Stimulated activated CD8-positive, alpha-beta memory T cell treated with anti-CD3 and anti-CD28 coated beads, Interleukin-12 subunit alpha, Interleukin-12 subunit beta, amount 100 ng/mL, for 24 hours (primary cell): ENCODE measurements around the gene VPS72.
A peak's percentile ranks its signal among the peaks of the same experiment; 100 is the strongest.
"Not testable (repeated sequence)": the region's sequence is repeated elsewhere in the genome, so short reads cannot be mapped to it uniquely, and the experiment has no call there.

Experiments
- DNase-seq: peaks from one replicate; pipeline ENCODE4 v3.0.0-alpha.2; 2020; ENCODE audit errors: extremely low read depth

Gene VPS72

DNA sequence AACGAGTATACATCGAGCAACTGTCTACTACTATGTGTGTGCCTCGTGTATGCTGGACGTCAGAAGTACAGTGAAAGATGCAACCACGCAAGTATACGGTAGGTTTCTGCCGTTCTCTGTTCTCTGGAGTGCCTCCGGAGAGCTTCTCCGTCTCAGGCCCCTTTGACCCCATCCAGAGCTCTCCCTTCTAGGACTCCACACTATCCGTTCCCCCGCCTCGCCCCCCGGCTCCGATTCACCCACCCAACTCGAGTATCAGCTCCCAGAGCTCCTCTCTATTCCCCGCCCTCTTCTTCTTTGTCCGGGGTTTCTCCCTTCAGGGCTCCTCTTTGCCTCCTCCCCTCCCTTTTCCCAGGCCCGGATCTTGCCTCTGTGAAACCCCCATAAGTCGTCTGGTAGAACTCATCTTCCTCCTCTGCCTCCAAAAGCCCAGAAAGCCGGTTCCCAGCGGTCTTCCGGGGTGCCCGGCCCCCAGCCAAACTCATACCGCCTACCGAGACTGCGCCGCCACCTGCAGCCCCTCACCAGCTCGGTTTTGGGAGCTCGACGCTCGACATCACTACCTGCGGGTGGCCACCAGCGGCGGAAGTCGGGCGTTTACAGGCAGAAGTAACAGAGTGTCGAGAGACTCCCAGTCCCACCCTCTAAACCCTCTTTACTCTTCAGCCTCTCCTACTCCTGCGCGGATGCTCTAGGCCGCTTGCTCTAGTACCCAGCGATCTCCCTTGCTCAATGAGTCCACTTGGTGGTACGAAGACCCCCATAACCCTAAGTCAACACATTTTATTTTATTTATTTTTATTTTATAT, at the start of gene VPS72:
Gene VPS72, minus strand, starts transcription at position 561 of the 809 bp plus-strand sequence. Its CDS starts 76 bp downstream, at position 485.
- DNase-seq: peak; percentile 60

- DNase-seq: no peak
Observed at GRCh38 chr1:151238467-151238739, 48.4 kb upstream of the VPS72 start.

- DNase-seq: no peak
Observed at GRCh38 chr1:151237678-151238466, 47.9 kb upstream of the VPS72 start.

DNA sequence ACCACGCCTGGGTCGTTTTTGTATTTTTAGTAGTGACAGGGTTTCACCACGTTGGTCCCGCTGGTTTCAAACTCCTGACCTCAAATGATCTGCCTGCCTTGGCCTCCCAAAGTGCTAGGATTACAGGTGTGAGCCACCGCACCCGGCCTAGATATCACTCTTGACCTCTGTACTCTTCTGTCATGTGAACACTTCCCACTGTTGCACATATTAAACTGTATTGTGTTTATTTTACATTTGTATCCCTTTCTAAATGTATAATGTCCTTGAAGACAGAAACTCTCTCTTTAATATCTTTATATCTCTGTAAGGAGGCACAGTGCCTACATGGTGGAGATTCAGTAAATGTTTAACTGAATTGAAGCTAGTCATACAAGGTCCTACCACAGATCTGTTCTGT, 45.2 kb upstream of the VPS72 start:
- DNase-seq: no peak

GRCh38 chr1:151222130-151222529, 32.1 kb upstream of the VPS72 start:
- DNase-seq: no peak

- DNase-seq: no peak
Observed at GRCh38 chr1:151221616-151222015, 31.6 kb upstream of the VPS72 start.

GRCh38 chr1:151213560-151213959, 23.6 kb upstream of the VPS72 start:
- DNase-seq: no peak

DNA sequence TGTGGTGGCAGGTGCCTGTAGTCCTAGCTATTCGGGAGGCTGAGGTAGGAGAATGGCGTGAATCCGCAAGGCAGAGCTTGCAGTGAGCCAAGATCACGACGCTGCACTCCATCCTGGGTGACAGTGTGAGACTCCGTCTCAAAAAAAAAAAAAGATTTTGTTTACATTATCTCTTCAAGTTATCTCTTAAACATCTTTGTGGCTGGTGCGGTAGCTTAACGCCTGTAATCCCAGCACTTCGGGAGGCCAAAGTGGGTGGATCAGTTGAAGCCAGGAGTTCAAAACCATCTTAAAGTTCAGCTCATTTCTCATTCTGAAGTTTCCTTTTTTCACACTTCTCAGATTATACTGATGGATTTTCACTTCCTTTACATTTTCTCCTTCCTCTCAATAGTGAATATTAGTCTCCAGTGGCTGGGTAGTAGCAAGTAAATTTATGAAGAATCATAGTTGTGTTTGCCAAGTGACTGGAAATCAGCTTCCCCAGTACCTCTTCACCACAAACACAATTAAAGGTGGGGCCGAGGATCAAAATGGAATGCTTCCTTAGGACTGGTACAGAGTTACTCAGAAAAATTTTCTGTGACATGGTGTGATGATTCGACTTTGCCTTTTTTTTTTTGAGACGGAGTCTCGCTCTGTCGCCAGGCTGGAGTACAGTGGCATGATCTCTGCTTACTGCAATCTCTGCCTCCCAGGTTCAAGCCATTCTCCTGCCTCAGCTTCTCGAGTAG, 22.1 kb upstream of the VPS72 start:
- DNase-seq: no peak

GRCh38 chr1:151210830-151211229, 20.8 kb upstream of the VPS72 start:
- no peak for DNase-seq

- DNase-seq: not testable (repeated sequence)
Observed at GRCh38 chr1:151205381-151205965, 15.5 kb upstream of the VPS72 start.

GRCh38 chr1:151199873-151200581, 10.0 kb upstream of the VPS72 start:
- no peak for DNase-seq

DNA sequence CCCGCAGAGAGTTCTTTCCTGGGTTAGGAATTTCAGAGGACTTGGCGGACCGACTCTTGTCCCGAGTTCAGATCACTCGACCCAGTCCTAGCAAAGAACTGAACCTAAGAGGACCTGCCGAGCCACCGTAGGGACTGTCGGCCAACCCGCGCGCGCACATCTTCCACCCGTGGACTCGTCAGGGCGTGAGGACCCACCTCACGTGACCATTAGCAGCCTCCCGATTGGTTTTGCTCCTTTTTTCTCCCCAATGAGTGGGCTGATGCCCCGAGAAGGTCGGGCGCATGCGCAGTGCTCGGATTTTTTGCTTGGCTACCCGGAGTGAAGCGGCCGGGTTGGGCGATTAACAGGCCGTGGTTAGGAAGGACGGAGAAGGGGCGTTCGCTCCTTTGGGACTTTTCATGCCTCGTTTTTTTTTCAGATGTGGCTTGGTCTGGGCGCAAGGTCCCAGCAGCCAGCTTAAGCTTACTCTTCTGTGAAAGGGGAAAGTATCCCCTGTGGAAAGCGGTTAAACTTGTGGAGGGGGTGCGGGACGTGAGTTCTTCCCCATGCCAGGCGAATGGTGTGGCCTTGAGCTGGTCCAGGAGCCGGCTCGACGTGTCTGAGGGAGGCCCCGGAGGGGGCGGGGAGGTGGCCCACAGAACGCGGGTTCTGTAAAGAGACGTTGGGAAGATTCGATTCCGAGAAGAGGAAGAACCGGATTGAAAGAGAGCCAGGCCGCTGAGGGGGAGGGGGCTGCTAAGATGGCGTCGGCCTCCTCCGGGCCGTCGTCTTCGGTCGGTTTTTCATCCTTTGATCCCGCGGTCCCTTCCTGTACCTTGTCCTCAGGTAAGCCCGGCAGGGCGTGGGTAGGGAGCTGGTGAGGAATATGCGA, 8.5 kb upstream of the VPS72 start, which contains the start of gene PIP5K1A:
Gene PIP5K1A, plus strand, starts transcription at position 299 of the 874 bp plus-strand sequence. Its CDS starts 445 bp downstream, at position 744.
- peak; percentile 98 for DNase-seq

GRCh38 chr1:151197863-151198253, 7.9 kb upstream of the VPS72 start:
- no peak for DNase-seq

DNA sequence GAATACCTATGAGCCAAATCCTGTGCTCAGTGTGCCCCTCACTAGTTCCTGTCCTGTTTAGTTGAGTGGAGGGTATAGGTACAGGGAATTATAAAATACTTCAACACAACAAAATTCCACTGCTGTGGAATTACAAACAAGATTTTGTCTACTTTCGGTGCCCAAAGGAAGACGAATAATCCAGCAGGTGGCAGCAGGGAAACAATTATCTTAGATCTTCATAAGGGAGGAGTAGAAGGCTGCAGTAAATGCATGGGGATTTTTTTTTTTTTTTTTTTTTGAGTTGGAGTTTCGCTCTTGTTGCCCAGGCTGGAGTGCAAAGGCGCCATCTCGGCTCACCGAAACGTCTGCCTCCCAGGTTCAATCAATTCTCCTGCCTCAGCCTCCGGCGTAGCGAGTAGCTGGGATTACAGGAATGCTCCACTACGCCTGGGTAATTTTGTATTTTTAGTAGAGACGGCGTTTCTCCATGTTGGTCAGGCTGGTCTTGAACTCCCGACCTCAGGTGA, 6.3 kb upstream of the VPS72 start:
- DNase-seq: no peak

DNA sequence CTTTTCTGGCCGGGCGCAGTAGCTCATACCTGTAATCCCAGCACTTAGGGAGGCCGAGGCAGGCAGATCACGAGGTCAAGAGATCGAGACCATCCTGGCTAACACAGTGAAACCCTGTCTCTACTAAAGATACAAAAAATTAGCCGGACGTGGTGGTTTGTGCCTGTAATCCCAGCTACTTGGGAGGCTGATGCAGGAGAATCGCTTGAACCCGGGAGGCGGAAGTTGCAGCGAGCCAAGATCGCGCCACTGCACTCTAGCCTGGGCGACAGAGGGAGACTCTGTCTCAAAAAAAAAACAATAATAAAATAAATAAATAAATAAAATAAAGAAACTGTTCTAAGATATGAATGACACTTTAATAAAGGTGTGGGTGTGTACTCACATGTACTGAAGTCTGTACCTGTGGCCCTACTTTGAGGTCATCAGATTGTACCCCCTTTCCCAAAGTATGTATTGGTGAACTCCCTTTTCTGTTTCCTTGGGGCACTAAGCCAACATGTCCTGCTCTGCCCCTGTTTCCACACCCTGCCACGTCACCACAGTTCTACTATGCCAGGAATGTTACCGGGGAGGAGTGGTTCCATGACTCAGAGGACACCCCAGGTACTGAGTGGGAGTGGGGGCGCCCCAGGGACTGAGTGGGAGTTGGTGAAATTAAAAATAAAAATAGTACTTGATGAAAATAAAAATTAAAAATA, 5.0 kb upstream of the VPS72 start:
- DNase-seq: not testable (repeated sequence)

- no peak for DNase-seq
Observed at GRCh38 chr1:151193856-151194255, 3.9 kb upstream of the VPS72 start.

DNA sequence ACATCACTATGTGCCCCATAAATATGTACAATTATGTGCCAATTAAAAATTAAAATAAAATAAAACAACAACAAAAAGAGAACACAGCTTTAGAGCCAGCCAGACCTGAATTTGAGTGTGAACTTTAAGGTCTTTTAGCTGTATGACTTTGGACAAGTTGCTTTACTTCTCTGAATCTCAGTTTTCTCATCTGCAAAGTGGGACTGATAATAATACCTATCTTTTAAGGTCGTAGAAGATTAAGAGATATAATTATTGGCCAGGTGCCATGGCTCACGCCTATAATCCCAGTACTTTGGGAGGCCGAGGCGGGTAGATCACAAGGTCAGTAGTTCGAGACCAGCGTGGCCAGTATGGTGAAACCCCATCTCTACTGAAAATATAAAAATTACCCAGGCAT, 3.3 kb upstream of the VPS72 start:
- no peak for DNase-seq

- no peak for DNase-seq
Observed at GRCh38 chr1:151192047-151192446, 2.0 kb upstream of the VPS72 start.

GRCh38 chr1:151188667-151189066, 1.3 kb downstream of the VPS72 start:
- not testable (repeated sequence) for DNase-seq

DNA sequence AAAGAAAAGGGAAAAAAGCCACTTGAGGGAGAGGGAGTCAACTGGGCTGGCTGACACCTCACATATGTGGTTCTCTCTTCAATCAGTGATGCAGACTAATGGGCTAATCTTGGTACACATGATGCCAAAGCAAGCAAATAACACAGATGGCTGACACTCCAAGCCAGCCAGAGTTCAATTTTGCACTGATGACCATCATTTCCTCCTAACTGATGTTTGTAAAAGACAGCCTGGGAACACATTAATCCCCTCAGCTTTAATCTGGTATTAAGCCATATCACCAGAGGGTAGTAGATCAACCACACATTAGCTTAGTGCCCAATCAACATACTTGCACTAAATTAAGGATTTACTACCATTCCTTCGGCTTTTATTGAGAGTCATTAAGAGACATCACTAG, 2.8 kb downstream of the VPS72 start:
- DNase-seq: no peak
